Gastrocnemius medialis (tissue), 4 donors: ENCODE results near the gene PSMA4. TPM values are rescaled to one million over a fixed set of nuclear protein-coding genes. Genes with fewer than 3 reads are reported as not detected.

Experiments
- total RNA-seq, 4 donors: library from RNA; depleted of rRNA; stranded (reverse); fragments of >200 nt; gene quantifications; one replicate each; pipeline versions ENCODE4 v1.1.0 to v1.2.3, GENCODE V29; 2016

Gene PSMA4
- total RNA-seq, 4 donors from 2014 or later, result 176 to 243 (median 212) TPM

Other genes with a start within 250 kb of the PSMA4 start
- 10 to 100 TPM; 36.9 to 48.6 (median 42.7) TPM for gene SKIC8, start 240.8 kb upstream of the PSMA4 start, total RNA-seq
- gene CRABP1, start 200.1 kb upstream of the PSMA4 start, total RNA-seq, result not detected
- gene IREB2, start 102.2 kb upstream of the PSMA4 start, total RNA-seq, result 10 to 100 TPM; 18.9 to 37.4 (median 22.0) TPM
- 1 to 10 TPM in 3 of 4 donors, under 1 TPM in 1; 0.87 to 6.6 (median 4.4) TPM for gene HYKK, start 32.9 kb upstream of the PSMA4 start, total RNA-seq
- gene CHRNA5, start 25.1 kb downstream of the PSMA4 start, total RNA-seq, result 1 to 10 TPM in 2 of 4 donors, under 1 TPM in 2; 0.07 to 1.6 (median 0.71) TPM
- gene CHRNA3, start 80.6 kb downstream of the PSMA4 start, total RNA-seq, result under 1 TPM in 1 of 4 donors, not detected in 3; 0.11 TPM
- not detected for gene CHRNB4, start 100.8 kb downstream of the PSMA4 start, total RNA-seq